HepG2 (cell line): ENCODE data around the gene TMEM255B. TPM values are rescaled to one million over a fixed set of nuclear protein-coding genes. Genes with fewer than 3 reads are reported as not detected.

Experiments used
- ATAC-seq: fragments of 200-7000 bp; cut with Tn5 transposase; 3 replicates; pipeline ENCODE4 v1.9.1; 2020; ENCODE audit warnings: mild to moderate bottlenecking, moderate library complexity
- BruUV-seq: library from RNA; stranded (reverse); fragments of 400-500 nt; replicated peaks from 2 replicates; lab custom pipeline; 2021; lab: Mats Ljungman, UMichigan
- CTCF ChIA-PET: fragments of 300-600 bp; formaldehyde crosslinking; extraction: SDS; loops from one replicate; lab custom pipeline; 2021; ENCODE audit warnings: low total read pairs, inconsistent platforms, low intra/inter-chr PET ratio; lab: Yijun Ruan, JAX
- POLR2A ChIA-PET: fragments of 350-600 bp; sonication (Branson Sonifier 250); formaldehyde crosslinking; loops from one replicate; lab custom pipeline; 2020; ENCODE audit warnings: antibody characterized with exemption, inconsistent platforms; lab: Yijun Ruan, JAX
- DNase-seq: peaks from one replicate; pipeline ENCODE4 v3.0.0-alpha.2; 2015; ENCODE audit warnings: low spot score
- FAIRE-seq: peaks from 3 replicates; lab custom pipeline; 2011; peaks lifted over from hg19 to GRCh38; lab: Jason Lieb, UNC
- H2AFZ ChIP-seq: one replicate; pipeline ENCODE4 v1.6.1; 2011; ENCODE audit warnings: low read length, inconsistent platforms
- H3K27ac ChIP-seq: fragments of 300-600 bp; 3 replicates; pipeline ENCODE4 v1.8.0; 2011; ENCODE audit warnings: mixed run types, mild to moderate bottlenecking, mixed read lengths, low read length, inconsistent platforms; ENCODE audit not compliant: insufficient read depth; ENCODE audit errors: extremely low read length
- H3K27me3 ChIP-seq, 2 experiments: fragments of 200-600 bp in 1 of 2; 2 replicates in 1 of 2; 3 replicates in 1 of 2; pipeline versions ENCODE4 v1.6.0 to v1.8.0; 2011; ENCODE audit warnings: low read length in 2 of 2, mild to moderate bottlenecking in 2 of 2, moderate library complexity in 2 of 2, inconsistent platforms in 1 of 2; ENCODE audit not compliant: insufficient read depth in 2 of 2, control insufficient read depth in 1 of 2
- H3K36me3 ChIP-seq, 2 experiments: fragments of 200-600 bp in 1 of 2; replicated peaks in 1 of 2; 2 replicates in 1 of 2; 3 replicates in 1 of 2; pipeline versions ENCODE4 v1.5.1 to v1.8.0; 2011; ENCODE audit warnings: low read length in 2 of 2, inconsistent platforms in 1 of 2; ENCODE audit not compliant: insufficient read depth in 2 of 2, control insufficient read depth in 1 of 2
- H3K4me1 ChIP-seq: 2 replicates; pipeline ENCODE4 v1.5.1; 2012; ENCODE audit warnings: low read length, inconsistent platforms; ENCODE audit not compliant: insufficient read depth
- H3K4me2 ChIP-seq: 2 replicates; pipeline ENCODE4 v1.6.0; 2011; ENCODE audit warnings: low read depth, low read length, inconsistent platforms
- H3K4me3 ChIP-seq, 3 experiments: fragments of 200-600 bp in 1 of 3; sonication (generic), shearing (Covaris generic) in 1 of 3; replicated peaks in 1 of 3; 2 replicates each; pipeline ENCODE4 v1.5.1; 2011 to 2016; ENCODE audit warnings: low read length in 3 of 3, inconsistent platforms in 2 of 3, low read depth in 2 of 3, mild to moderate bottlenecking in 2 of 3, control low read depth in 1 of 3, mixed read lengths in 1 of 3; ENCODE audit not compliant: insufficient read depth in 1 of 3
- H3K79me2 ChIP-seq: one replicate; pipeline ENCODE4 v1.6.1; 2011; ENCODE audit warnings: low read length, inconsistent platforms; ENCODE audit not compliant: insufficient read depth
- H3K9ac ChIP-seq: 2 replicates; pipeline ENCODE4 v1.6.0; 2011; ENCODE audit warnings: mild to moderate bottlenecking, low read depth, low read length, inconsistent platforms; ENCODE audit not compliant: insufficient read depth
- H3K9me3 ChIP-seq: 2 replicates; pipeline ENCODE4 v1.5.1; 2012; ENCODE audit warnings: mild to moderate bottlenecking, low read length
- H4K20me1 ChIP-seq: 2 replicates; pipeline ENCODE4 v1.6.0; 2011; ENCODE audit warnings: inconsistent platforms, mild to moderate bottlenecking, low read length, moderate library complexity; ENCODE audit not compliant: insufficient read depth
- ARHGAP35 ChIP-seq: sonication (generic); formaldehyde crosslinking; IDR thresholded peaks from 2 replicates; pipeline ENCODE4 v1.9.0; 2022; ENCODE audit warnings: mild to moderate bottlenecking, inconsistent platforms, moderate library complexity, missing genetic modification reagents, borderline replicate concordance
- ATF7 ChIP-seq, 2 experiments: fragments of 450-650 bp in 1 of 2; sonication (generic) in 1 of 2; formaldehyde crosslinking in 1 of 2; IDR thresholded peaks; 2 replicates each; pipeline versions ENCODE4 v1.4.0 to v1.6.1; 2016 to 2020; ENCODE audit warnings: antibody characterized with exemption in 1 of 2, mild to moderate bottlenecking in 1 of 2, missing genetic modification reagents in 1 of 2
- CCDC6 ChIP-seq: sonication (generic); formaldehyde crosslinking; IDR thresholded peaks from 2 replicates; pipeline ENCODE4 v1.8.1; 2022; ENCODE audit warnings: mild to moderate bottlenecking, missing genetic modification reagents, moderate library complexity
- KLF6 ChIP-seq: IDR thresholded peaks from 2 replicates; pipeline ENCODE4 v1.8.0; 2016; ENCODE audit warnings: missing biosample characterization, missing genetic modification reagents
- MAFF ChIP-seq: IDR thresholded peaks from 2 replicates; pipeline ENCODE4 v1.6.1; 2011; ENCODE audit warnings: low read depth, low read length, improper control_type of control experiment
- MAFK ChIP-seq, 2 experiments: IDR thresholded peaks in 1 of 2; conservative IDR thresholded peaks in 1 of 2; 2 replicates each; pipeline ENCODE4 v1.6.1; 2011; ENCODE audit warnings: improper control_type of control experiment in 2 of 2, low read length in 2 of 2
- NBN ChIP-seq: fragments of 450-650 bp; conservative IDR thresholded peaks from 2 replicates; pipeline ENCODE4 v1.6.1; 2017
- WGBS: methylation state at CpG from one replicate; pipeline ENCODE4 v1.1.6; 2017; ENCODE audit warnings: low lambda C conversion rate; 5-methylcytosine and 5-hydroxymethylcytosine counted together
- in situ Hi-C: cut with HindIII; loops from 2 replicates; pipeline ENCODE4 v1.10.0; 2017; ENCODE audit warnings: low pct_unique_long_range_greater_than_20kb; ENCODE audit not compliant: extremely low pct_ligation_motif_present
- intact Hi-C: fragments of 100-400 bp; cut with micrococcal nuclease; formaldehyde crosslinking; loops from one replicate; pipeline ENCODE4 v1.10.0; 2022; ENCODE audit not compliant: unreplicated experiment
- polyA plus RNA-seq, 8 experiments: library from polyadenylated mRNA; depleted of rRNA in 3 of 8; stranded (reverse) in 7 of 8; unstranded in 1 of 8; fragments of >200 nt; fragmentation: Illumina TruSeq in 4 of 8; extraction: Trizol in 4 of 8; gene quantifications; 2 replicates each; pipeline versions ENCODE4 v1.2.1 to v1.2.3, GENCODE V29; 2011 to 2016; ENCODE audit warnings: low read depth in 4 of 8, missing spikeins in 1 of 8, mixed read lengths in 1 of 8; ENCODE audit not compliant: insufficient read depth in 1 of 8
- total RNA-seq, 5 experiments: library from RNA; depleted of rRNA; stranded (reverse); fragments of >200 nt; fragmentation: Illumina TruSeq; extraction: Trizol; gene quantifications; 2 replicates each; pipeline ENCODE4 v1.2.3, GENCODE V29; 2016; ENCODE audit warnings: low read depth in 1 of 5

Gene TMEM255B
- total and polyA plus RNA-seq, 2 of the 13 experiments (the other 11 are each of a cell fraction or from before 2014, with no cell fraction given): not detected

GRCh38 chr13:113859311-113860050 lies 100.5 kb downstream of the TMEM255B start:
- H2AFZ ChIP-seq: no peak overlapping the region
- FAIRE-seq (no peak), ATAC-seq (no peak), DNase-seq (no peak)
- H3K27ac ChIP-seq: no peak overlapping the region
- WGBS: 96% methylated on average over 3 of the region's 4 CpGs
- no peaks in the 10 kb centered on the region for H3K79me2 ChIP-seq
- H3K9ac ChIP-seq: no peak overlapping the region
- H3K4me2 ChIP-seq: 0 out of 2 replicates have a peak overlapping the region, but pooled peaks have one; percentile 44
- peaks cover 2 to 5% of the 10 kb centered on the region in 2 experiments; a peak in 4 of 5 replicates for H3K27me3 ChIP-seq
- intact Hi-C loops: no loop called here
- peaks cover 49% of the 10 kb centered on the region for H3K4me1 ChIP-seq
- no peaks in the 10 kb centered on the region for H3K36me3 ChIP-seq
- H3K4me3 ChIP-seq: no peak overlapping the region
- BruUV-seq: no TSS peak
- 0 out of 2 replicates have a peak, but pooled peaks have one; percentile 22 for TF ChIP-seq MAFF
- TF ChIP-seq MAFK (conservative IDR thresholded peaks at IDR 0.05 in 1 of 2, IDR thresholded peaks at IDR 0.05 in 1 of 2; ENCODE audit: low read length in 2 of 2): peak in 1 of 2 experiments; percentile 44; a peak in 1 of 4 replicates
- TF ChIP-seq NBN: 0 out of 2 replicates have a peak, but pooled peaks have one; percentile 13
- TF ChIP-seq CCDC6 (CRISPR knock-in tag): no peak
- no peak for TF ChIP-seq KLF6 (CRISPR knock-in tag)
- TF ChIP-seq ARHGAP35 (CRISPR knock-in tag): no peak
- TF ChIP-seq ATF7 (IDR thresholded peaks at IDR 0.05): 0 out of 2 replicates have a peak, but pooled peaks have one; percentile 4
- no peak for TF ChIP-seq ATF7 (CRISPR knock-in tag; IDR thresholded peaks at IDR 0.05)
- ChIA-PET CTCF (no interaction called here), POLR2A (no interaction called here)
- no peaks in the 10 kb centered on the region for H4K20me1 ChIP-seq
- in situ Hi-C loops: no loop called here
- H3K9me3 ChIP-seq: no peaks in the 10 kb centered on the region
